ENCODE results near the gene SCN4A.

SCN4A gene

DNA sequence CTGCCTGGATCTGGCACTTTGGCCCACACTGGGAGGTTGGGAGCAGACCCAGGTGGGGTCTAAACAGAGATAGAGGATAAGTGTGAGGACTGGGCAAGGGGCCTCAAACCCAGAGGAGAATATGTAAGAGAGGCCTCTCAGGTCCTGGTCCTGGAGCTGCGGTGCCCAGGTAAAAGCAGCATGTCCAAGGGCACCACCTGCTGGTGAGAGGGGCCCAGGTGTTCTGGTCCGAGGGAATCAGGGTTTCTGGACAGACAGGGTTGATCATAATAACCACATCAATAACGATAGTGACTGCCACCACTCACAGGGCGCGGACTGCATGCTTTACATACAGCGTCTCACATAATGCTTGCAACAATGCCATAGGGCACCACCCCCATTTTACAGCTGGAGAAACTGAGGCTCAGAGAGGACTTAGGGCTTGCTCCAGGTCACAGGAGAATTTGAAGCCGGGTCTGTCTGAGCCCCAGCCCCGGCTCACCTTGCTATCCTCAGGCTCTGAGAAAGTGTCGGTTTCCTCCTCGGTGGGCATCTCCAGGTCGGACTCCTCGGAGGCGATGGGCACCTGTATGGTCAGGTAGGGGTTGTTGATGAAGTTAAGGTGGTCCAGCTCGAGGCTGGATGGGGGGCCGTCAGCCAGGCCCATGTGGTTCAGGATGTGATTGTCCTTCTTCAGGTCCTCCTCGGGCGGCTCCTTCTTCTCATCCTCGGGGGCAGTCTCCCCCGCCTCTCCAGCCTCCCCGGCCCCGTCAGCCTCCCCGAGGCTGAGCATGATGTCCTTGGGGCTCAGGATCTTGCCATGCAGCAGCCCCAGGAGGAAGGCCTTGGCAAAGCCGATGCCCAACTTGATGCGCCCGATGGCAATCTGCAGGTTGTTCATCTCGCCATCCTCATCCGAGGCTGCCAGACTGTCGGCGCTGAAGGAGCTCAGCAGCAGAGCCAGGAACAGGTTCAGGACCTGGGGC lies 21.5 kb downstream of the SCN4A start:
- TF ChIP-seq, protein P1, sequence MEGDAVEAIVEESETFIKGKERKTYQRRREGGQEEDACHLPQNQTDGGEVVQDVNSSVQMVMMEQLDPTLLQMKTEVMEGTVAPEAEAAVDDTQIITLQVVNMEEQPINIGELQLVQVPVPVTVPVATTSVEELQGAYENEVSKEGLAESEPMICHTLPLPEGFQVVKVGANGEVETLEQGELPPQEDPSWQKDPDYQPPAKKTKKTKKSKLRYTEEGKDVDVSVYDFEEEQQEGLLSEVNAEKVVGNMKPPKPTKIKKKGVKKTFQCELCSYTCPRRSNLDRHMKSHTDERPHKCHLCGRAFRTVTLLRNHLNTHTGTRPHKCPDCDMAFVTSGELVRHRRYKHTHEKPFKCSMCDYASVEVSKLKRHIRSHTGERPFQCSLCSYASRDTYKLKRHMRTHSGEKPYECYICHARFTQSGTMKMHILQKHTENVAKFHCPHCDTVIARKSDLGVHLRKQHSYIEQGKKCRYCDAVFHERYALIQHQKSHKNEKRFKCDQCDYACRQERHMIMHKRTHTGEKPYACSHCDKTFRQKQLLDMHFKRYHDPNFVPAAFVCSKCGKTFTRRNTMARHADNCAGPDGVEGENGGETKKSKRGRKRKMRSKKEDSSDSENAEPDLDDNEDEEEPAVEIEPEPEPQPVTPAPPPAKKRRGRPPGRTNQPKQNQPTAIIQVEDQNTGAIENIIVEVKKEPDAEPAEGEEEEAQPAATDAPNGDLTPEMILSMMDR (IDR thresholded peaks at IDR 0.05; ENCODE audit: extremely low read depth, insufficient read depth, missing control alignments) = peak; percentile 68
- DNase-seq (ENCODE audit: low spot score) = peak; percentile 77
- in situ Hi-C loops (cut with MboI; ENCODE audit: low pct_unique_long_range_greater_than_20kb, low sequenced_read_pairs, unreplicated experiment) = no loop called here

DNA sequence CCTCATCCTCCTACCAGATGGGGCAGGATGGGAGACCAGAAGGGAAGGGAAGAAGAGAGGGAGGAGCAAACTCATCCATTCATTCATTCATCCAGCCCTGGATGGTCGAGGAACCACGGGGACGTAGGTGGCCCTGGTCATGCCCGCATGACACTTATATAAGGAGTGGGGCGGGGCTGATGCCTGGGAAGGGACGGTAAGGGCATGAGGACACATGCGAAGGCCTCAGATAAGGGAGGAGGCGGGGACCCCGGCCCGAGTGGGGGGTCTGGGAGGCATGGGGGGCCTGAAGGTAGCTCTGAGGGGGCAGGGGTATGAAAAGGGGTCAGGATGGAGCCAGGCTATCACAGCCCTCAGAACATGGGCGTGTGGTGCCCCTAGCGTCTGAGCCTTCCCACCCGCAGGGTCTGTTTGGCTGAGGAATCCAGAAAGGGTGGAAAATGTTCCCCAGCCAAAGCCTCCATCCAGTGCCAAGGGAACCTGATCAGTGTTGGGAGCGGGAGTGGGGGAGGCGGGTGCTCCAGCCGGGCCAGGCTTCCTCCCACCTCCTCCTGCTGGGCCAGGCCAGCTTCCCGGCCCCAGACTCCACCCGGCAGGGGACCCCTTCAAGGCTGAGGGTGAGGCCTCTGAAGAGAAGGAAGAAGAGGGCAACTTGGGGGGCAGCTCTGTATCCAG lies 23.0 kb downstream of the SCN4A start:
- no peak for DNase-seq (ENCODE audit: low spot score)
- TF ChIP-seq, protein P1 (IDR thresholded peaks at IDR 0.05; ENCODE audit: extremely low read depth, insufficient read depth, missing control alignments) = no peak
- in situ Hi-C loops (cut with MboI; ENCODE audit: low pct_unique_long_range_greater_than_20kb, low sequenced_read_pairs, unreplicated experiment) = no loop called here

DNA sequence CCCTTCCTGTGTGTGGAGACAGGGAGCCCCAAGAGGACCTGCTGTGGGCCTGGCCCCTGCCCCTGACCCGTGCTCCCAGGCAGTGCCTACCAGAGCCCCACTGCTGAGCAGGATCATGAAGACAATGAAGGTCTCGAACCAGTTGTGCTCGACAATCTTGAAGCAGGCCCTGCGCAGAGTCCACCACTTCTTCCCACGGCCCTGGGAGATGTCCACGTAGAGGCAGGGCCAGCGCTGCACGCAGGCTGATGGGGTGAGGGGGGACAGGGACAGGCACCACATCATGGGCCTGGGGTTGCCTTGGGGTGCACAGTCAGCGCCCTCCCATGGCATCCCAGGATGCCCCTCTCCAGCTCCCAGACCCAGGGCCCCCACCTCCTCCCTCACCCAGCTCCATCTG lies 24.2 kb downstream of the SCN4A start:
- in situ Hi-C loops (cut with MboI; ENCODE audit: low pct_unique_long_range_greater_than_20kb, low sequenced_read_pairs, unreplicated experiment) = no loop called here
- no peak for DNase-seq (ENCODE audit: low spot score)

DNA sequence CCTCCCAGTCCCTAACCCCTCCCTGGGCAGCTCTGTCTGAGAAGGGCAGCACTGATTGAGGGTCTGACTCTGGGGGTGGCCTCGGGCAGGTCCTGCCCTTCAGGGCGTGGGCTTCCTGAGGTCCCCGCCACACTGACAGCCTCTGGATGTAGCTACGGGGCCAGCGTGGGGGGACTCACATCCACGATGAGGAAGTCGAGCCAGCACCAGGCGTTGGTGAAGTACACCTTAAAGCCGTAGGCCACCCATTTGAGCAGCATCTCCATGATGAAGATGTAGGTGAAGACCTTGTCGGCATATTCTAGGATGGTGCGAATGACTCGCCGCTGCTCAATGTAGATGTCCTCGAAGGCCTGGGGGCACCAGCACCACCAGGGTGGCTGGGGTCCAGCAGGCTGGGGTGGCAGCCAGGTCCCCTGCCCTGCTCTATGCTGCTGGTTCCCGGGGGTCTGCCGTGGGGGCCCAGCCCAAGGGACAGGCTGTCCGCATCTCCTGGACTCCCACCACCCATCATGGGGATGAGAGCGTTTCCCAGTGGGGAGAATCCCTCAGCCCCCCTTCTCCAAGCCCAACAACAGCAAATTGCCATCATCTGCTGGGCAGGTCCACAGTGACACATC lies 24.9 kb downstream of the SCN4A start:
- no peak for DNase-seq (ENCODE audit: low spot score)
- TF ChIP-seq, protein P1 (IDR thresholded peaks at IDR 0.05; ENCODE audit: extremely low read depth, insufficient read depth, missing control alignments) = no peak
- in situ Hi-C loops (cut with MboI; ENCODE audit: low pct_unique_long_range_greater_than_20kb, low sequenced_read_pairs, unreplicated experiment) = no loop called here

More for the DNA sequence above, 24.2 kb downstream of the SCN4A start:
- TF ChIP-seq, protein P1 (IDR thresholded peaks at IDR 0.05; ENCODE audit: extremely low read depth, insufficient read depth, missing control alignments) = no peak

DNA sequence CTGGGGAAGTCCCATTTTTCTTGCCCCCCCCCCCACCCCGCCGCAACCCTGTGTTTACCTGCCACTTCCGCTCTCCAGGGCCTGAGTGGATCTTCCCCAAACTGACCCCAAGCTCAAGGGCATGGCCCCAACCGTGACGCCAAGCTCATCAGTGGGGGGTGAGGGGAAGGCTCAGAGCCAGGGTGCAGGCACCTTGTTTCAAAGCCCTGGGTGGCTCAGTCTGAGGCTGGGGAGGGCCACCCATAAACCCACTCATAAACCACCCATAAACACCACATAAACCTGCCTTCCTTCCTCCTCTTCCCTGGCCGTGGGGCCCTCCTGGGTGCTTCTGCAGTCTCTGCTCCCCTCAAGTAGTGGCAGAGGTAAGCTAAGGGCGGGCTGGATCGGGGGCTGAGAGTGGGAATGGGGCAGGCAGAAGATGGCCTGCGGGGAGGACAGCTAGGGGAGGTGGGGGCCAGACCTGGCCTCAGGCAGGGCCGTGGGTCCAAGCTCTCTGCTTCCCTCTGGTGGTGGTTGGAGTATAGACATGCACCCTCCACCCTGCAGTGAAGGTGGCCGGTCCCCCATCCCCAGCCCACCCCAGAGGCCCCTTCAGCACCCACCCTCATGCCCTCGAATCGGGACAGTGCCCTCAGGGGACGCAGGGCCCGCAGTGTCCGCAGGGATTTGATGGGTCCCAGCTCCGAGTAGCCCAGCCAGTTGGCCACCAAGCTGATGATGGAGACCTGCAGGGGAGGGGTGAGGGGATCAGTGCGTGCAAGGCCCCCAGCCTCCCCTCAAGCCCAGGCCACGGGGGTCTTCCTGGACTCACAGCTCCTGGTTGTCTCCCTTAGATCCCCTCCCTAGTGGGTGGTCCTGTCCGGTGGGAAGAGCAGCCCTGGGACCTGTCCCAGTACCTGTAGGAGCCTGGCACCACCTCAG lies 26.0 kb downstream of the SCN4A start:
- TF ChIP-seq, protein P1 (IDR thresholded peaks at IDR 0.05; ENCODE audit: extremely low read depth, insufficient read depth, missing control alignments) = peak; percentile 74
- DNase-seq (ENCODE audit: low spot score) = peak; percentile 91
- in situ Hi-C loops (cut with MboI; ENCODE audit: low pct_unique_long_range_greater_than_20kb, low sequenced_read_pairs, unreplicated experiment) = no loop called here

All from GM13977 (cell line).